K562 (cell line): ENCODE measurements around the gene EPHB2. TPM values are rescaled to one million over a fixed set of nuclear protein-coding genes. Genes with fewer than 3 reads are reported as not detected.

Experiments used
- ATAC-seq: fragments of 200-7000 bp; cut with Tn5 transposase; 3 replicates; pipeline ENCODE4 v1.9.1; 2020; ENCODE audit warnings: moderate library complexity
- BruUV-seq: library from RNA; stranded (reverse); fragments of 400-500 nt; replicated peaks from 2 replicates; lab custom pipeline; 2021; lab: Mats Ljungman, UMichigan
- CTCF ChIA-PET: fragments of 300-600 bp; formaldehyde crosslinking; extraction: SDS; loops from one replicate; lab custom pipeline; 2021; ENCODE audit warnings: low intra/inter-chr PET ratio; lab: Yijun Ruan, JAX
- POLR2A ChIA-PET: fragments of 300-600, 350-650 bp; sonication (Branson Sonifier 250); formaldehyde crosslinking; extraction: SDS; loops from one replicate; lab custom pipeline; 2021; ENCODE audit warnings: antibody characterized with exemption, inconsistent platforms; lab: Yijun Ruan, JAX
- DNase-seq, 4 experiments: peaks; one replicate each; pipeline versions ENCODE4 v3.0.0 to v3.0.0-alpha.2; 2011 to 2018; ENCODE audit warnings: low spot score in 3 of 4, mixed read lengths in 3 of 4; ENCODE audit errors: extremely low read depth in 1 of 4
- FAIRE-seq: peaks from 2 replicates; lab custom pipeline; 2011; peaks lifted over from hg19 to GRCh38; lab: Jason Lieb, UNC
- H2AFZ ChIP-seq: 2 replicates; pipeline ENCODE4 v1.6.0; 2011; ENCODE audit warnings: low read depth, low read length, control low read depth, inconsistent platforms
- H3K27ac ChIP-seq: fragments of 200-600 bp; 3 replicates; pipeline ENCODE4 v1.8.0; 2011; ENCODE audit warnings: low read depth, mild to moderate bottlenecking, control low read depth, inconsistent platforms, low read length, moderate library complexity, mixed read lengths; ENCODE audit errors: extremely low read depth
- H3K27me3 ChIP-seq, 2 experiments: fragments of 300-600 bp in 1 of 2; 2 replicates in 1 of 2; 3 replicates in 1 of 2; pipeline versions ENCODE4 v1.6.0 to v1.8.0; 2011; ENCODE audit warnings: inconsistent platforms in 2 of 2, low read length in 2 of 2, mild to moderate bottlenecking in 1 of 2, mixed read lengths in 1 of 2, moderate library complexity in 1 of 2; ENCODE audit not compliant: control insufficient read depth in 2 of 2, insufficient read depth in 2 of 2
- H3K36me3 ChIP-seq: fragments of 300-600 bp; 3 replicates; pipeline ENCODE4 v1.8.0; 2011; ENCODE audit warnings: mild to moderate bottlenecking, low read length, inconsistent platforms; ENCODE audit not compliant: control insufficient read depth, insufficient read depth
- H3K4me1 ChIP-seq, 2 experiments: fragments of 200-600 bp in 1 of 2; replicated peaks in 1 of 2; 2 replicates in 1 of 2; 3 replicates in 1 of 2; pipeline versions ENCODE4 v1.5.1 to v1.8.0; 2011; ENCODE audit warnings: inconsistent platforms in 2 of 2, low read length in 2 of 2, mild to moderate bottlenecking in 1 of 2, mixed read lengths in 1 of 2, moderate library complexity in 1 of 2; ENCODE audit not compliant: control insufficient read depth in 2 of 2, insufficient read depth in 2 of 2
- H3K4me2 ChIP-seq: 2 replicates; pipeline ENCODE4 v1.6.1; 2011; ENCODE audit warnings: low read length, control low read depth, inconsistent platforms, mixed read lengths; ENCODE audit not compliant: insufficient read depth
- H3K4me3 ChIP-seq: fragments of 200-600 bp; sonication (generic), shearing (Covaris generic); 2 replicates; pipeline ENCODE4 v1.5.1; 2016; ENCODE audit warnings: control low read depth, inconsistent platforms
- H3K79me2 ChIP-seq: fragments of 200-600 bp; 3 replicates; pipeline ENCODE4 v1.8.0; 2011; ENCODE audit warnings: low read length, inconsistent platforms; ENCODE audit not compliant: control insufficient read depth, insufficient read depth
- H3K9ac ChIP-seq, 2 experiments: 2 replicates each; pipeline versions ENCODE4 v1.6.0 to v1.6.1; 2011; ENCODE audit warnings: low read depth in 2 of 2, low read length in 2 of 2, control low read depth in 1 of 2, inconsistent platforms in 1 of 2, mild to moderate bottlenecking in 1 of 2, mixed read lengths in 1 of 2; ENCODE audit not compliant: insufficient read depth in 1 of 2
- H3K9me1 ChIP-seq: one replicate; pipeline ENCODE4 v1.6.0; 2011; ENCODE audit warnings: inconsistent platforms, mild to moderate bottlenecking, low read length, moderate library complexity; ENCODE audit not compliant: control insufficient read depth, insufficient read depth
- H3K9me3 ChIP-seq: replicated peaks from 2 replicates; pipeline ENCODE4 v1.5.1; 2011; ENCODE audit warnings: low read depth, low read length, inconsistent platforms; ENCODE audit not compliant: control insufficient read depth, insufficient read depth
- H4K20me1 ChIP-seq: replicated peaks from 2 replicates; pipeline ENCODE4 v1.6.1; 2011; ENCODE audit warnings: low read length, inconsistent platforms, mixed read lengths; ENCODE audit not compliant: control insufficient read depth, insufficient read depth
- HOXB6 ChIP-seq: fragments of 250-450 bp; sonication (Bioruptor Pico); IDR thresholded peaks from 2 replicates; pipeline ENCODE4 v1.5.1; 2022; ENCODE audit warnings: mild to moderate bottlenecking, borderline replicate concordance
- NFYB ChIP-seq: IDR thresholded peaks from 2 replicates; pipeline ENCODE4 v1.6.1; 2011; ENCODE audit warnings: mild to moderate bottlenecking, moderate library complexity; ENCODE audit not compliant: insufficient read length; ENCODE audit errors: extremely low read depth
- RAD51 ChIP-seq: fragments of 450-650 bp; IDR thresholded peaks from 2 replicates; pipeline ENCODE4 v1.7.1; 2016; ENCODE audit warnings: low read depth, mild to moderate bottlenecking, borderline replicate concordance
- USF1 ChIP-seq: sonication (generic); formaldehyde crosslinking; IDR thresholded peaks from 2 replicates; pipeline ENCODE4 v1.9.0; 2022; ENCODE audit warnings: mild to moderate bottlenecking, missing genetic modification reagents
- USF2 ChIP-seq: sonication (generic); formaldehyde crosslinking; IDR thresholded peaks from 2 replicates; pipeline ENCODE4 v1.5.0; 2020; ENCODE audit warnings: missing genetic modification reagents
- WGBS: fragments of 100-300 bp; shearing (Covaris generic); methylation state at CpG from one replicate; pipeline ENCODE4 v1.1.6; 2016; ENCODE audit warnings: low coverage, mixed read lengths; ENCODE audit not compliant: insufficient coverage; ENCODE audit errors: missing lambda C conversion rate; 5-methylcytosine and 5-hydroxymethylcytosine counted together
- in situ Hi-C: fragments of 300-500 bp; cut with MboI; formaldehyde crosslinking; loops from 4 replicates; pipeline ENCODE4 v1.15.0; 2018; ENCODE audit warnings: inconsistent platforms, mixed read lengths
- intact Hi-C: fragments of 100-400 bp; cut with micrococcal nuclease; formaldehyde crosslinking; loops from 2 replicates; pipeline ENCODE4 v1.14.2; 2022
- polyA plus RNA-seq, 8 experiments: library from polyadenylated mRNA; depleted of rRNA in 4 of 8; stranded (reverse) in 5 of 8; unstranded in 3 of 8; fragments of >200 nt; fragmentation: Nextera tagmentation in 2 of 8; fragmentation: Illumina TruSeq in 1 of 8; extraction: Ambion mirVana in 2 of 8; extraction: Trizol in 1 of 8; gene quantifications; 2 replicates each; pipeline versions ENCODE4 v1.2.1 to v1.2.3, GENCODE V29; 2011 to 2014; ENCODE audit warnings: inconsistent platforms in 1 of 8, missing spikeins in 1 of 8
- total RNA-seq, 7 experiments: library from RNA; depleted of rRNA in 6 of 7; stranded (reverse); fragments of >200 nt in 6 of 7; fragmentation: Illumina TruSeq in 2 of 7; extraction: Trizol in 2 of 7; gene quantifications; 2 replicates each; pipeline versions ENCODE4 v1.2.1 to v1.2.3, GENCODE V29; 2011 to 2021; ENCODE audit warnings: low replicate concordance in 1 of 7

Gene EPHB2
- total and polyA plus RNA-seq, 9 of the 15 experiments (the other 6 are each of a cell fraction or from before 2014, with no cell fraction given): not detected

- Histone ChIP-seq H3K4me1 (0 out of 5 replicates have a peak, but pooled peaks cover 0 to 4% of the 10 kb centered on the region in 2 experiments), H3K27me3 (peaks cover 54 to 95% of the 10 kb centered on the region in 2 experiments), H3K9me1 (no peaks in the 10 kb centered on the region), H3K36me3 (no peaks in the 10 kb centered on the region), H4K20me1 (peaks cover 18% of the 10 kb centered on the region; the same call in 1 of the 2 replicates), H3K4me2 (no peak overlapping the region), H3K9ac (no peak overlapping the region), H3K9me3 (no peaks in the 10 kb centered on the region; the same call in 1 of the 2 replicates), H3K4me3 (no peak overlapping the region), H2AFZ (no peak overlapping the region), H3K27ac (no peak overlapping the region), H3K79me2 (no peaks in the 10 kb centered on the region)
- no TSS peak for BruUV-seq
- 3% methylated on average over 11 of the region's 11 CpGs for WGBS
- intact Hi-C loops (no loop called here), in situ Hi-C loops (no loop called here)
- ATAC-seq (peak; percentile 69; the same call in 2 of the 3 replicates), FAIRE-seq (no peak), DNase-seq (peak in 1 of 4 experiments; percentile 18)
- CTCF ChIA-PET: no interaction called here
- TF ChIP-seq USF1 (CRISPR knock-in tag) (peak; percentile 78), USF2 (CRISPR knock-in tag) (peak; percentile 84), NFYB (peak; percentile 30), HOXB6 (no peak), RAD51 (peak; percentile 50; the same call in 1 of the 2 replicates)
- POLR2A ChIA-PET: no interaction called here
Measured at GRCh38 chr1:22872981-22873664, 162.5 kb downstream of the EPHB2 start.
